HepG2 (cell line): Measurements from ENCODE around the gene FRAS1. TPM values are rescaled to one million over a fixed set of nuclear protein-coding genes. Genes with fewer than 3 reads are reported as not detected.
A peak's percentile ranks its signal among the peaks of the same experiment; 100 is the strongest.

Experiments used
- BRD4 ChIP-seq: sonication (generic); formaldehyde crosslinking; IDR thresholded peaks from 2 replicates; pipeline ENCODE4 v1.4.0; 2020; ENCODE audit warnings: missing genetic modification reagents
- DNMT1 ChIP-seq: sonication (generic); formaldehyde crosslinking; IDR thresholded peaks from 2 replicates; pipeline ENCODE4 v1.5.1; 2020; ENCODE audit warnings: mild to moderate bottlenecking, missing genetic modification reagents
- ONECUT2 ChIP-seq: sonication (generic); formaldehyde crosslinking; IDR thresholded peaks from 2 replicates; pipeline ENCODE4 v1.4.0; 2020; ENCODE audit warnings: missing genetic modification reagents
- PAX8 ChIP-seq: sonication (generic); formaldehyde crosslinking; IDR thresholded peaks from 2 replicates; pipeline ENCODE4 v1.8.0; 2022; ENCODE audit warnings: mild to moderate bottlenecking, missing genetic modification reagents, borderline replicate concordance
- RARA ChIP-seq: IDR thresholded peaks from 2 replicates; pipeline ENCODE4 v1.6.1; 2016; ENCODE audit warnings: missing genetic modification reagents, missing compliant biosample characterization
- REL ChIP-seq: sonication (generic); formaldehyde crosslinking; conservative IDR thresholded peaks from 2 replicates; pipeline ENCODE4 v1.8.0; 2022; ENCODE audit warnings: mild to moderate bottlenecking, missing genetic modification reagents, moderate library complexity
- RNF2 ChIP-seq: fragments of 450-650 bp; conservative IDR thresholded peaks from 2 replicates; pipeline ENCODE4 v1.6.1; 2016; ENCODE audit warnings: low read depth
- RXRB ChIP-seq: IDR thresholded peaks from 2 replicates; pipeline ENCODE4 v1.6.1; 2016; ENCODE audit warnings: borderline replicate concordance, missing genetic modification reagents, missing compliant biosample characterization
- SNRNP70 ChIP-seq: fragments of 200-400 bp; formaldehyde crosslinking; IDR thresholded peaks from 2 replicates; pipeline ENCODE4 v1.6.1; 2017; ENCODE audit warnings: mild to moderate bottlenecking, low read depth, low read length, moderate library complexity
- TRIM24 ChIP-seq: sonication (generic); formaldehyde crosslinking; IDR thresholded peaks from 2 replicates; pipeline ENCODE4 v1.8.0; 2022; ENCODE audit warnings: mild to moderate bottlenecking, missing genetic modification reagents
- YEATS2 ChIP-seq: sonication (generic); formaldehyde crosslinking; IDR thresholded peaks from 2 replicates; pipeline ENCODE4 v1.4.0; 2020; ENCODE audit warnings: missing genetic modification reagents, borderline replicate concordance
- ZKSCAN1 ChIP-seq: fragments of 150-350 bp; IDR thresholded peaks from 2 replicates; pipeline ENCODE4 v1.6.1; 2014; ENCODE audit warnings: low read length
- ZMAT3 ChIP-seq: sonication (generic); formaldehyde crosslinking; conservative IDR thresholded peaks from 2 replicates; pipeline ENCODE4 v1.7.0; 2021; ENCODE audit warnings: missing genetic modification reagents
- ZNF543 ChIP-seq: sonication (generic); formaldehyde crosslinking; IDR thresholded peaks from 2 replicates; pipeline ENCODE4 v1.4.0; 2020; ENCODE audit warnings: mild to moderate bottlenecking, missing genetic modification reagents
- ZNF589 ChIP-seq: sonication (generic); formaldehyde crosslinking; conservative IDR thresholded peaks from 2 replicates; pipeline ENCODE4 v1.8.0; 2022; ENCODE audit warnings: mild to moderate bottlenecking, moderate library complexity, missing genetic modification reagents
- ZNF768 ChIP-seq: sonication (generic); formaldehyde crosslinking; IDR thresholded peaks from 2 replicates; pipeline ENCODE4 v1.4.0; 2020; ENCODE audit warnings: missing genetic modification reagents
- ZNF773 ChIP-seq: sonication (generic); formaldehyde crosslinking; IDR thresholded peaks from 2 replicates; pipeline ENCODE4 v1.4.0; 2020; ENCODE audit warnings: missing genetic modification reagents, borderline replicate concordance
- polyA plus RNA-seq, 8 experiments: library from polyadenylated mRNA; depleted of rRNA in 3 of 8; stranded (reverse) in 7 of 8; unstranded in 1 of 8; fragments of >200 nt; fragmentation: Illumina TruSeq in 4 of 8; extraction: Trizol in 4 of 8; gene quantifications; 2 replicates each; pipeline versions ENCODE4 v1.2.1 to v1.2.3, GENCODE V29; 2011 to 2016; ENCODE audit warnings: low read depth in 4 of 8, missing spikeins in 1 of 8, mixed read lengths in 1 of 8; ENCODE audit not compliant: insufficient read depth in 1 of 8
- total RNA-seq, 5 experiments: library from RNA; depleted of rRNA; stranded (reverse); fragments of >200 nt; fragmentation: Illumina TruSeq; extraction: Trizol; gene quantifications; 2 replicates each; pipeline ENCODE4 v1.2.3, GENCODE V29; 2016; ENCODE audit warnings: low read depth in 1 of 5
- TF ChIP-seq, protein P1 (sequence below): fragments of 450-650 bp; IDR thresholded peaks from 2 replicates; pipeline ENCODE4 v1.6.1; 2016
- TF ChIP-seq, protein P2 (sequence below): sonication (generic); formaldehyde crosslinking; IDR thresholded peaks from 2 replicates; pipeline ENCODE4; 2020; ENCODE audit warnings: missing genetic modification reagents, mild to moderate bottlenecking, borderline replicate concordance
- TF ChIP-seq, protein P3 (sequence below): sonication (generic); formaldehyde crosslinking; IDR thresholded peaks from 2 replicates; pipeline ENCODE4 v1.8.0; 2022; ENCODE audit warnings: low read depth, missing genetic modification reagents
- TF ChIP-seq, protein P4 (sequence below): sonication (generic); formaldehyde crosslinking; IDR thresholded peaks from 2 replicates; pipeline ENCODE4 v1.4.0; 2020; ENCODE audit warnings: missing genetic modification reagents
- TF ChIP-seq, protein P5 (sequence below): sonication (generic); formaldehyde crosslinking; IDR thresholded peaks from 2 replicates; pipeline ENCODE4 v1.4.0; 2020; ENCODE audit warnings: missing genetic modification reagents

The FRAS1 gene
- total and polyA plus RNA-seq, 2 of the 13 experiments (the other 11 are each of a cell fraction or from before 2014, with no cell fraction given): 22.5 to 31.6 TPM

DNA sequence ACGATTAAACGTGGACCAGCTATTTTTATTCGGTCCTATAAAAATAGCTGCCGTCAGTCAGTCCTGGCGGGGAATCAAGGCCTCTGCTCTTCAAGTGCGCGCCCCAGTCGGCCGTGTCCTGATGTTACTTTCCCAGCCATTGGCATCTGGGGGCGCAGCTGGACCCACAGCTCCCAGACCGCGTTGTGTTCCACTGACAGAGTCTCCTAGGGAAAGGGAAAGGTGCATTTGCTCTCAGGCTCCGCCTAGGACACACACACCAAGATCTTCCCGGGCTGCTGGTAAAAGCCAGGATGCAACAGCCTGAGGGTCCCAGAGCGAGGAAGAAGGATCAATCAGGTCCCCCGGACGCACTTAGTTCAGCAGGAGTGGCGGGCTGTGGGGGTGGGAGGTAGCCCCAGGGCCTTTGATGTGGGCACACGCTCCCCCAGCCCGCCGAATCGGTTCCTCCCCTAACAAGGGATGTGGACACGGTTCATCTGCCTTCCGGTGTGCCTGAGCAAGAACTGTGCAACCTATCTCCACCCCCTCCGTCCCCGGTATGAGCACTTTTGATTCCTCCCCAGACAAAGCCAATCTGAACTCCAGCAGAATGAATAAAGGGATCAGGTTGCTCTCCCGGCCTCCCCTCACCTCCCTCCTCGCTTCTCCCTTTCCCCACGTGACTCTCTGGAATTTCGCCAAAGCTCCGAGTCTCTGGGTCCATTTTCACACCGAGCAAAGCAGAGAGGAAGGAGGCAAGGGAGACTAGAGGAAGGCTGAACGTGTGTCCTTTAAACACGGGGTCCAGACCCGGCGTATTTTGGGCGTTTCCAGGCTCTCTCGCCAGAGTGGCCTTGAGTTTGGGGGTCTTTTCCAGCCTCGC lies 626 bp upstream of the FRAS1 start (continued):
- TF ChIP-seq YEATS2 (CRISPR knock-in tag) (peak; percentile 50; the same call in 1 of the 2 replicates), ONECUT2 (0 out of 2 replicates have a peak, but pooled peaks have one; percentile 11), PAX8 (CRISPR knock-in tag) (no peak), RXRB (CRISPR knock-in tag) (peak; percentile 59), DNMT1 (CRISPR knock-in tag) (no peak), ZNF543 (CRISPR knock-in tag) (peak; percentile 37; the same call in 1 of the 2 replicates), RNF2 (peak; percentile 34; the same call in 1 of the 2 replicates), RARA (no peak), TRIM24 (CRISPR knock-in tag) (no peak), REL (CRISPR knock-in tag) (peak; percentile 52; the same call in 1 of the 2 replicates), ZNF773 (CRISPR knock-in tag) (no peak), SNRNP70 (no peak), BRD4 (CRISPR knock-in tag) (peak; percentile 39), ZMAT3 (no peak), ZNF768 (CRISPR knock-in tag) (peak; percentile 50; the same call in 1 of the 2 replicates), ZKSCAN1 (no peak), ZNF589 (CRISPR knock-in tag) (peak; percentile 43)
- TF ChIP-seq, protein P1, sequence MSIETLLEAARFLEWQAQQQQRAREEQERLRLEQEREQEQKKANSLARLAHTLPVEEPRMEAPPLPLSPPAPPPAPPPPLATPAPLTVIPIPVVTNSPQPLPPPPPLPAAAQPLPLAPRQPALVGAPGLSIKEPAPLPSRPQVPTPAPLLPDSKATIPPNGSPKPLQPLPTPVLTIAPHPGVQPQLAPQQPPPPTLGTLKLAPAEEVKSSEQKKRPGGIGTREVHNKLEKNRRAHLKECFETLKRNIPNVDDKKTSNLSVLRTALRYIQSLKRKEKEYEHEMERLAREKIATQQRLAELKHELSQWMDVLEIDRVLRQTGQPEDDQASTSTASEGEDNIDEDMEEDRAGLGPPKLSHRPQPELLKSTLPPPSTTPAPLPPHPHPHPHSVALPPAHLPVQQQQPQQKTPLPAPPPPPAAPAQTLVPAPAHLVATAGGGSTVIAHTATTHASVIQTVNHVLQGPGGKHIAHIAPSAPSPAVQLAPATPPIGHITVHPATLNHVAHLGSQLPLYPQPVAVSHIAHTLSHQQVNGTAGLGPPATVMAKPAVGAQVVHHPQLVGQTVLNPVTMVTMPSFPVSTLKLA: peak; percentile 20; the same call in 1 of the 2 replicates
- TF ChIP-seq, protein P2, sequence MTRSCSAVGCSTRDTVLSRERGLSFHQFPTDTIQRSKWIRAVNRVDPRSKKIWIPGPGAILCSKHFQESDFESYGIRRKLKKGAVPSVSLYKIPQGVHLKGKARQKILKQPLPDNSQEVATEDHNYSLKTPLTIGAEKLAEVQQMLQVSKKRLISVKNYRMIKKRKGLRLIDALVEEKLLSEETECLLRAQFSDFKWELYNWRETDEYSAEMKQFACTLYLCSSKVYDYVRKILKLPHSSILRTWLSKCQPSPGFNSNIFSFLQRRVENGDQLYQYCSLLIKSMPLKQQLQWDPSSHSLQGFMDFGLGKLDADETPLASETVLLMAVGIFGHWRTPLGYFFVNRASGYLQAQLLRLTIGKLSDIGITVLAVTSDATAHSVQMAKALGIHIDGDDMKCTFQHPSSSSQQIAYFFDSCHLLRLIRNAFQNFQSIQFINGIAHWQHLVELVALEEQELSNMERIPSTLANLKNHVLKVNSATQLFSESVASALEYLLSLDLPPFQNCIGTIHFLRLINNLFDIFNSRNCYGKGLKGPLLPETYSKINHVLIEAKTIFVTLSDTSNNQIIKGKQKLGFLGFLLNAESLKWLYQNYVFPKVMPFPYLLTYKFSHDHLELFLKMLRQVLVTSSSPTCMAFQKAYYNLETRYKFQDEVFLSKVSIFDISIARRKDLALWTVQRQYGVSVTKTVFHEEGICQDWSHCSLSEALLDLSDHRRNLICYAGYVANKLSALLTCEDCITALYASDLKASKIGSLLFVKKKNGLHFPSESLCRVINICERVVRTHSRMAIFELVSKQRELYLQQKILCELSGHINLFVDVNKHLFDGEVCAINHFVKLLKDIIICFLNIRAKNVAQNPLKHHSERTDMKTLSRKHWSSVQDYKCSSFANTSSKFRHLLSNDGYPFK: 0 out of 2 replicates have a peak, but pooled peaks have one; percentile 59
- TF ChIP-seq, protein P3, sequence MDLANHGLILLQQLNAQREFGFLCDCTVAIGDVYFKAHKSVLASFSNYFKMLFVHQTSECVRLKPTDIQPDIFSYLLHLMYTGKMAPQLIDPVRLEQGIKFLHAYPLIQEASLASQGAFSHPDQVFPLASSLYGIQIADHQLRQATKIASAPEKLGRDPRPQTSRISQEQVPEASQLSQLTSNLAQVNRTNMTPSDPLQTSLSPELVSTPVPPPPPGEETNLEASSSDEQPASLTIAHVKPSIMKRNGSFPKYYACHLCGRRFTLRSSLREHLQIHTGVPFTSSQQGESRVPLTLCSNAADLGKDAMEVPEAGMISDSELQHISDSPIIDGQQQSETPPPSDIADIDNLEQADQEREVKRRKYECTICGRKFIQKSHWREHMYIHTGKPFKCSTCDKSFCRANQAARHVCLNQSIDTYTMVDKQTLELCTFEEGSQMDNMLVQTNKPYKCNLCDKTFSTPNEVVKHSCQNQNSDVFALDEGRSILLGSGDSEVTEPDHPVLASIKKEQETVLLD: no peak
- TF ChIP-seq, protein P4, sequence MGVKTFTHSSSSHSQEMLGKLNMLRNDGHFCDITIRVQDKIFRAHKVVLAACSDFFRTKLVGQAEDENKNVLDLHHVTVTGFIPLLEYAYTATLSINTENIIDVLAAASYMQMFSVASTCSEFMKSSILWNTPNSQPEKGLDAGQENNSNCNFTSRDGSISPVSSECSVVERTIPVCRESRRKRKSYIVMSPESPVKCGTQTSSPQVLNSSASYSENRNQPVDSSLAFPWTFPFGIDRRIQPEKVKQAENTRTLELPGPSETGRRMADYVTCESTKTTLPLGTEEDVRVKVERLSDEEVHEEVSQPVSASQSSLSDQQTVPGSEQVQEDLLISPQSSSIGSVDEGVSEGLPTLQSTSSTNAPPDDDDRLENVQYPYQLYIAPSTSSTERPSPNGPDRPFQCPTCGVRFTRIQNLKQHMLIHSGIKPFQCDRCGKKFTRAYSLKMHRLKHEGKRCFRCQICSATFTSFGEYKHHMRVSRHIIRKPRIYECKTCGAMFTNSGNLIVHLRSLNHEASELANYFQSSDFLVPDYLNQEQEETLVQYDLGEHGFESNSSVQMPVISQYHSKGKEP (CRISPR knock-in tag): no peak
- TF ChIP-seq, protein P5, sequence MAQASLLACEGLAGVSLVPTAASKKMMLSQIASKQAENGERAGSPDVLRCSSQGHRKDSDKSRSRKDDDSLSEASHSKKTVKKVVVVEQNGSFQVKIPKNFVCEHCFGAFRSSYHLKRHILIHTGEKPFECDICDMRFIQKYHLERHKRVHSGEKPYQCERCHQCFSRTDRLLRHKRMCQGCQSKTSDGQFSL: 0 out of 2 replicates have a peak, but pooled peaks have one; percentile 23
